K562 (cell line): ENCODE data around the gene MFSD2B. TPM values are rescaled to one million over a fixed set of nuclear protein-coding genes. Genes with fewer than 3 reads are reported as not detected.

Source experiments
- ATAC-seq: fragments of 200-7000 bp; cut with Tn5 transposase; 3 replicates; pipeline ENCODE4 v1.9.1; 2020; ENCODE audit warnings: moderate library complexity
- BruUV-seq: library from RNA; stranded (reverse); fragments of 400-500 nt; replicated peaks from 2 replicates; lab custom pipeline; 2021; lab: Mats Ljungman, UMichigan
- CTCF ChIA-PET: fragments of 300-600 bp; formaldehyde crosslinking; extraction: SDS; loops from one replicate; lab custom pipeline; 2021; ENCODE audit warnings: low intra/inter-chr PET ratio; lab: Yijun Ruan, JAX
- POLR2A ChIA-PET: fragments of 300-600, 350-650 bp; sonication (Branson Sonifier 250); formaldehyde crosslinking; extraction: SDS; loops from one replicate; lab custom pipeline; 2021; ENCODE audit warnings: antibody characterized with exemption, inconsistent platforms; lab: Yijun Ruan, JAX
- DNase-seq, 4 experiments: peaks; one replicate each; pipeline versions ENCODE4 v3.0.0 to v3.0.0-alpha.2; 2011 to 2018; ENCODE audit warnings: low spot score in 3 of 4, mixed read lengths in 3 of 4; ENCODE audit errors: extremely low read depth in 1 of 4
- FAIRE-seq: peaks from 2 replicates; lab custom pipeline; 2011; peaks lifted over from hg19 to GRCh38; lab: Jason Lieb, UNC
- H2AFZ ChIP-seq: 2 replicates; pipeline ENCODE4 v1.6.0; 2011; ENCODE audit warnings: low read depth, low read length, control low read depth, inconsistent platforms
- H3K27ac ChIP-seq: fragments of 200-600 bp; 3 replicates; pipeline ENCODE4 v1.8.0; 2011; ENCODE audit warnings: low read depth, mild to moderate bottlenecking, control low read depth, inconsistent platforms, low read length, moderate library complexity, mixed read lengths; ENCODE audit errors: extremely low read depth
- H3K27me3 ChIP-seq, 2 experiments: fragments of 300-600 bp in 1 of 2; 2 replicates in 1 of 2; 3 replicates in 1 of 2; pipeline versions ENCODE4 v1.6.0 to v1.8.0; 2011; ENCODE audit warnings: inconsistent platforms in 2 of 2, low read length in 2 of 2, mild to moderate bottlenecking in 1 of 2, mixed read lengths in 1 of 2, moderate library complexity in 1 of 2; ENCODE audit not compliant: control insufficient read depth in 2 of 2, insufficient read depth in 2 of 2
- H3K36me3 ChIP-seq: fragments of 300-600 bp; 3 replicates; pipeline ENCODE4 v1.8.0; 2011; ENCODE audit warnings: mild to moderate bottlenecking, low read length, inconsistent platforms; ENCODE audit not compliant: control insufficient read depth, insufficient read depth
- H3K4me1 ChIP-seq, 2 experiments: fragments of 200-600 bp in 1 of 2; replicated peaks in 1 of 2; 2 replicates in 1 of 2; 3 replicates in 1 of 2; pipeline versions ENCODE4 v1.5.1 to v1.8.0; 2011; ENCODE audit warnings: inconsistent platforms in 2 of 2, low read length in 2 of 2, mild to moderate bottlenecking in 1 of 2, mixed read lengths in 1 of 2, moderate library complexity in 1 of 2; ENCODE audit not compliant: control insufficient read depth in 2 of 2, insufficient read depth in 2 of 2
- H3K4me2 ChIP-seq: 2 replicates; pipeline ENCODE4 v1.6.1; 2011; ENCODE audit warnings: low read length, control low read depth, inconsistent platforms, mixed read lengths; ENCODE audit not compliant: insufficient read depth
- H3K4me3 ChIP-seq: fragments of 200-600 bp; sonication (generic), shearing (Covaris generic); 2 replicates; pipeline ENCODE4 v1.5.1; 2016; ENCODE audit warnings: control low read depth, inconsistent platforms
- H3K79me2 ChIP-seq: fragments of 200-600 bp; 3 replicates; pipeline ENCODE4 v1.8.0; 2011; ENCODE audit warnings: low read length, inconsistent platforms; ENCODE audit not compliant: control insufficient read depth, insufficient read depth
- H3K9ac ChIP-seq, 2 experiments: 2 replicates each; pipeline versions ENCODE4 v1.6.0 to v1.6.1; 2011; ENCODE audit warnings: low read depth in 2 of 2, low read length in 2 of 2, control low read depth in 1 of 2, inconsistent platforms in 1 of 2, mild to moderate bottlenecking in 1 of 2, mixed read lengths in 1 of 2; ENCODE audit not compliant: insufficient read depth in 1 of 2
- H3K9me1 ChIP-seq: one replicate; pipeline ENCODE4 v1.6.0; 2011; ENCODE audit warnings: inconsistent platforms, mild to moderate bottlenecking, low read length, moderate library complexity; ENCODE audit not compliant: control insufficient read depth, insufficient read depth
- H3K9me3 ChIP-seq: replicated peaks from 2 replicates; pipeline ENCODE4 v1.5.1; 2011; ENCODE audit warnings: low read depth, low read length, inconsistent platforms; ENCODE audit not compliant: control insufficient read depth, insufficient read depth
- H4K20me1 ChIP-seq: replicated peaks from 2 replicates; pipeline ENCODE4 v1.6.1; 2011; ENCODE audit warnings: low read length, inconsistent platforms, mixed read lengths; ENCODE audit not compliant: control insufficient read depth, insufficient read depth
- ATF7 ChIP-seq: fragments of 450-650 bp; IDR thresholded peaks from 2 replicates; pipeline ENCODE4 v1.7.1; 2014; ENCODE audit warnings: mild to moderate bottlenecking, moderate library complexity
- BRD9 ChIP-seq: fragments of 450-650 bp; IDR thresholded peaks from 2 replicates; pipeline ENCODE4 v1.6.1; 2018; ENCODE audit warnings: low read depth; ENCODE audit not compliant: partially characterized antibody
- CBX1 ChIP-seq: sonication (generic); IDR thresholded peaks from 2 replicates; pipeline ENCODE4 v1.6.1; 2016; ENCODE audit warnings: antibody characterized with exemption, low read depth, mild to moderate bottlenecking
- CHD1 ChIP-seq: fragments of 200-600 bp; sonication (generic); IDR thresholded peaks from one replicate; pipeline ENCODE4 v1.6.1; 2012; ENCODE audit warnings: mild to moderate bottlenecking, moderate library complexity, low read length, inconsistent platforms
- CTCF ChIP-seq, 3 experiments: IDR thresholded peaks in 2 of 3; conservative IDR thresholded peaks in 1 of 3; 2 replicates each; pipeline ENCODE4 v1.5.1; 2011 to 2012; ENCODE audit warnings: low read length in 3 of 3, mild to moderate bottlenecking in 3 of 3, control low read depth in 2 of 3, improper control_type of control experiment in 1 of 3, inconsistent platforms in 1 of 3, low read depth in 1 of 3, mixed read lengths in 1 of 3, moderate library complexity in 1 of 3; ENCODE audit not compliant: insufficient read depth in 2 of 3
- FOXP4 ChIP-seq: sonication (generic); formaldehyde crosslinking; IDR thresholded peaks from 2 replicates; pipeline ENCODE4 v1.8.0; 2022; ENCODE audit warnings: mild to moderate bottlenecking, missing genetic modification reagents, borderline replicate concordance
- GATAD2B ChIP-seq: fragments of 450-650 bp; IDR thresholded peaks from 2 replicates; pipeline ENCODE4 v1.6.1; 2017; ENCODE audit warnings: mild to moderate bottlenecking, borderline replicate concordance
- HES1 ChIP-seq: fragments of 450-650 bp; IDR thresholded peaks from 2 replicates; pipeline ENCODE4 v1.6.1; 2016; ENCODE audit warnings: low read depth, mild to moderate bottlenecking, moderate library complexity
- KDM1A ChIP-seq, 2 experiments: fragments of 450-650 bp; IDR thresholded peaks; 2 replicates each; pipeline ENCODE4 v1.6.1; 2016; ENCODE audit warnings: mild to moderate bottlenecking in 2 of 2
- SMC3 ChIP-seq: conservative IDR thresholded peaks from 2 replicates; pipeline ENCODE4 v1.6.1; 2011; ENCODE audit warnings: low read depth, low read length, improper control_type of control experiment; ENCODE audit not compliant: insufficient read depth
- TBP ChIP-seq: optimal IDR thresholded peaks from 2 replicates; pipeline ENCODE3; 2011; ENCODE audit warnings: low read depth, low read length, improper control_type of control experiment
- ZFP36 ChIP-seq: fragments of 150-350 bp; IDR thresholded peaks from 2 replicates; pipeline ENCODE4 v1.6.1; 2018; ENCODE audit warnings: low read length, low read depth; ENCODE audit not compliant: partially characterized antibody
- ZNF311 ChIP-seq: fragments of 250-450 bp; sonication (Bioruptor Pico); IDR thresholded peaks from 2 replicates; pipeline ENCODE4 v1.4.0; 2020; ENCODE audit warnings: mild to moderate bottlenecking, moderate library complexity
- ZSCAN29 ChIP-seq: fragments of 450-650 bp; IDR thresholded peaks from 2 replicates; pipeline ENCODE4 v1.6.1; 2017
- WGBS: fragments of 100-300 bp; shearing (Covaris generic); methylation state at CpG from one replicate; pipeline ENCODE4 v1.1.6; 2016; ENCODE audit warnings: low coverage, mixed read lengths; ENCODE audit not compliant: insufficient coverage; ENCODE audit errors: missing lambda C conversion rate; 5-methylcytosine and 5-hydroxymethylcytosine counted together
- in situ Hi-C: fragments of 300-500 bp; cut with MboI; formaldehyde crosslinking; loops from 4 replicates; pipeline ENCODE4 v1.15.0; 2018; ENCODE audit warnings: inconsistent platforms, mixed read lengths
- intact Hi-C: fragments of 100-400 bp; cut with micrococcal nuclease; formaldehyde crosslinking; loops from 2 replicates; pipeline ENCODE4 v1.14.2; 2022
- polyA plus RNA-seq, 8 experiments: library from polyadenylated mRNA; depleted of rRNA in 4 of 8; stranded (reverse) in 5 of 8; unstranded in 3 of 8; fragments of >200 nt; fragmentation: Nextera tagmentation in 2 of 8; fragmentation: Illumina TruSeq in 1 of 8; extraction: Ambion mirVana in 2 of 8; extraction: Trizol in 1 of 8; gene quantifications; 2 replicates each; pipeline versions ENCODE4 v1.2.1 to v1.2.3, GENCODE V29; 2011 to 2014; ENCODE audit warnings: inconsistent platforms in 1 of 8, missing spikeins in 1 of 8
- total RNA-seq, 7 experiments: library from RNA; depleted of rRNA in 6 of 7; stranded (reverse); fragments of >200 nt in 6 of 7; fragmentation: Illumina TruSeq in 2 of 7; extraction: Trizol in 2 of 7; gene quantifications; 2 replicates each; pipeline versions ENCODE4 v1.2.1 to v1.2.3, GENCODE V29; 2011 to 2021; ENCODE audit warnings: low replicate concordance in 1 of 7

The MFSD2B gene
- total and polyA plus RNA-seq, 9 of the 15 experiments (the other 6 are each of a cell fraction or from before 2014, with no cell fraction given): 2.6 to 10.9 (median 6.8) TPM

GRCh38 chr2:24024018-24024417 lies 14.1 kb downstream of the MFSD2B start:
- peaks cover 0 to 21% of the 10 kb centered on the region in 2 experiments; a peak in 3 of 5 replicates for H3K4me1 ChIP-seq
- no peak overlapping the region for H2AFZ ChIP-seq
- intact Hi-C loops (loop anchor here (5.0 kb wide), 1 partner anchor 38 kb away; no protein-coding TSS in a partner anchor), in situ Hi-C loops (no loop called here)
- H3K79me2 ChIP-seq: no peaks in the 10 kb centered on the region
- peaks cover 14% of the 10 kb centered on the region; the same call in 1 of the 2 replicates for H4K20me1 ChIP-seq
- H3K36me3 ChIP-seq: peaks cover 53% of the 10 kb centered on the region
- H3K9me3 ChIP-seq: no peaks in the 10 kb centered on the region
- H3K4me2 ChIP-seq: no peak overlapping the region
- ATAC-seq: peak; percentile 66
- no peak for FAIRE-seq
- H3K27me3 ChIP-seq: no peaks in the 10 kb centered on the region
- CTCF ChIA-PET: no interaction called here
- POLR2A ChIA-PET: interaction anchor here (1.0 to 1.6 kb wide), 4 partner anchors 8 to 84 kb away, joined by 3 to 5 read pairs (median 4); partner anchors contain the start of genes UBXN2A and WDCP
- H3K9ac ChIP-seq: no peak overlapping the region
- 63% methylated on average over 12 of the region's 12 CpGs for WGBS
- H3K4me3 ChIP-seq: no peak overlapping the region
- H3K9me1 ChIP-seq: peaks cover 3% of the 10 kb centered on the region
- no peak overlapping the region for H3K27ac ChIP-seq
- DNase-seq: peak in 3 of 4 experiments; percentile 32 to 38 (median 32)
- no TSS peak for BruUV-seq
- no peak for TF ChIP-seq HES1
- no peak for TF ChIP-seq ZNF311 (CRISPR knock-in tag)
- TF ChIP-seq CTCF (IDR thresholded peaks at IDR 0.05 in 2 of 3, conservative IDR thresholded peaks at IDR 0.05 in 1 of 3; ENCODE audit: insufficient read depth in 2 of 3, low read depth in 1 of 3, low read length in 3 of 3): peak; percentile 38 to 54 (median 48)
- no peak for TF ChIP-seq GATAD2B
- 0 out of 2 replicates have a peak, but pooled peaks have one; percentile 12 for TF ChIP-seq SMC3
- TF ChIP-seq ATF7: no peak
- no peak for TF ChIP-seq BRD9
- no peak for TF ChIP-seq CHD1
- TF ChIP-seq KDM1A (IDR thresholded peaks at IDR 0.05): no peak
- TF ChIP-seq ZFP36: no peak
- TF ChIP-seq TBP: no peak
- TF ChIP-seq ZSCAN29: no peak
- no peak for TF ChIP-seq FOXP4 (CRISPR knock-in tag)
- TF ChIP-seq CBX1: no peak
